Activated CD8-positive, alpha-beta T cell treated with anti-CD3 and anti-CD28 coated beads, Interleukin-2, amount 10 ng/mL, durations not matched to agents 7 days and 5 days (primary cell): ENCODE measurements around the gene FBXL3. TPM values are rescaled to one million over a fixed set of nuclear protein-coding genes. Genes with fewer than 3 reads are reported as not detected.
"Not testable (repeated sequence)": the region's sequence is repeated elsewhere in the genome, so short reads cannot be mapped to it uniquely, and the experiment has no call there.

Source experiments
- ATAC-seq: fragments of 150-1000 bp; cut with Tn5 transposase; one replicate; pipeline ENCODE4 v1.10.0; 2021; ENCODE audit warnings: moderate library complexity
- CTCF ChIA-PET: fragments of 350-600 bp; sonication (Branson Sonifier 250); formaldehyde crosslinking; loops from one replicate; lab custom pipeline; 2021; ENCODE audit warnings: antibody characterized with exemption; lab: Charles Lee
- POLR2A ChIA-PET: fragments of 350-600 bp; sonication (Branson Sonifier 250); formaldehyde crosslinking; loops from one replicate; lab custom pipeline; 2021; ENCODE audit warnings: antibody characterized with exemption; lab: Charles Lee
- DNase-seq: peaks from one replicate; pipeline ENCODE4 v3.0.0-alpha.2; 2020
- H3K27ac Mint-ChIP-seq: one replicate; pipeline ENCODE4 v1.8.0; 2021; ENCODE audit warnings: mild to moderate bottlenecking, mixed read lengths
- H3K27me3 Mint-ChIP-seq: one replicate; pipeline ENCODE4 v1.8.0; 2021; ENCODE audit warnings: low read depth, mixed read lengths
- H3K36me3 Mint-ChIP-seq: one replicate; pipeline ENCODE4 v1.8.0; 2021; ENCODE audit warnings: low read depth, mixed read lengths
- H3K4me1 Mint-ChIP-seq: one replicate; pipeline ENCODE4 v1.8.0; 2021; ENCODE audit warnings: low read depth, mixed read lengths
- H3K4me3 Mint-ChIP-seq: one replicate; pipeline ENCODE4 v1.8.0; 2021; ENCODE audit warnings: mild to moderate bottlenecking, mixed read lengths
- H3K9me3 Mint-ChIP-seq: one replicate; pipeline ENCODE4 v1.8.0; 2022; ENCODE audit warnings: mixed read lengths; ENCODE audit not compliant: insufficient read depth
- total RNA-seq, 2 experiments: library from RNA; stranded (reverse); gene quantifications; one replicate each; pipeline ENCODE4 v1.2.3, GENCODE V29; 2021

Gene FBXL3
- total RNA-seq, 2 experiments from 2014 or later = 35.6 to 38.0 TPM

GRCh38 chr13:77026255-77026860, 601 bp downstream of the FBXL3 start:
- no peaks in the 10 kb centered on the region for H3K27me3 Mint-ChIP-seq
- CTCF ChIA-PET = interaction anchor here (0.8 to 2.5 kb wide), 5 partner anchors 9 to 452 kb away, joined by 3 to 23 read pairs (median 3); partner anchors contain the start of gene CLN5
- POLR2A ChIA-PET = interaction anchor here (0.6 to 3.5 kb wide), 16 partner anchors 9 to 671 kb away, joined by 3 to 80 read pairs (median 6); partner anchors contain the start of genes CLN5, KCTD12, MYCBP2 and SLAIN1
- peak overlapping the region; percentile 96 for H3K27ac Mint-ChIP-seq
- H3K36me3 Mint-ChIP-seq = peaks cover 28% of the 10 kb centered on the region
- H3K9me3 Mint-ChIP-seq = no peaks in the 10 kb centered on the region
- H3K4me1 Mint-ChIP-seq = peaks cover 57% of the 10 kb centered on the region
- peak; percentile 77 for ATAC-seq
- H3K4me3 Mint-ChIP-seq = peak overlapping the region; percentile 94
- peak; percentile 85 for DNase-seq

GRCh38 chr13:77022341-77022740, 4.6 kb downstream of the FBXL3 start:
- Mint-ChIP-seq H3K27me3 (no peaks in the 10 kb centered on the region), H3K9me3 (no peaks in the 10 kb centered on the region), H3K4me3 (no peak overlapping the region), H3K36me3 (peaks cover 41% of the 10 kb centered on the region), H3K27ac (no peak overlapping the region), H3K4me1 (peaks cover 52% of the 10 kb centered on the region)
- DNase-seq = no peak
- POLR2A ChIA-PET = interaction anchor here (1.2 kb wide), 2 partner anchors 8 to 32 kb away, joined by 3 to 4 read pairs; no protein-coding TSS in a partner anchor
- no peak for ATAC-seq
- CTCF ChIA-PET = no interaction called here

GRCh38 chr13:77019756-77020155, 7.2 kb downstream of the FBXL3 start:
- CTCF ChIA-PET = interaction anchor here (1.1 kb wide), 2 partner anchors 12 to 15 kb away, joined by 3 read pairs; no protein-coding TSS in a partner anchor
- peaks cover 43% of the 10 kb centered on the region for H3K4me1 Mint-ChIP-seq

DNA sequence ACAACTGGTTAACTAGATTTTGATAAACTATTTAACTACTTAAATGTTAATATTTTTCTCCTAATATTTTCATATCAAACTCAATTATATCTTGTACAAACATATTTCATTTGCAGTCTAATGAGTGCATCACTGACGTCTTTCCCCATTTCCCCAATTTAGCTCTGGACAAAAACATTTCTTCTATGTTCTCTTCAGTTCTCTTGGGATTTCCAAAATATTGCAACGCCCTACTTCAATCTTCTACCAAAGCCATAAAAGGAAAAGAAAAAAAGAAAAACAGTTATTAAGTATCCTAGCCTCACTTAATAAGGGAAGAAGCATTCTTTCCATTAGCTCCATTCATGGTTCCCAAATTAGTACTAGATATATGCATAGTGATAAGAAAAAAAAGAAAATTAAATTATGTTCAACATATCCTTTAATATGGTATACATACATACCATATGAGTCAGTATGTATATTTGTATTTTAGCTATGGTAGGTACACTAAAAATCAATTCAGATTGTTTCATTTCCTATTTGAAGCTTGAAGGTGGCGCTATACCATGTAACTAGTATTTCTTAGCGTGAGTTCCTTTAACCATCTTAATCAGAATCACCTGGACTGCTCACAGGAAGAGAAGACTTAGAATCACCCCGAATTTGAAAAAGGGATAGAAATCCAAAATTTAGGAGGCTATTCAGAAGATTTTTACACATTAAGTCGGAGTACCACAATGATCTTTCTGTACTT, 9.9 kb downstream of the FBXL3 start:
- Mint-ChIP-seq H3K9me3 (no peaks in the 10 kb centered on the region), H3K36me3 (peaks cover 58% of the 10 kb centered on the region), H3K4me3 (no peak overlapping the region), H3K4me1 (peaks cover 22% of the 10 kb centered on the region), H3K27ac (no peak overlapping the region), H3K27me3 (no peaks in the 10 kb centered on the region)
- CTCF ChIA-PET = interaction anchor here (1.0 to 1.6 kb wide), 2 partner anchors 9 to 25 kb away, joined by 3 to 8 read pairs; partner anchors contain the start of gene CLN5
- DNase-seq (no peak), ATAC-seq (no peak)
- POLR2A ChIA-PET = interaction anchor here (0.7 to 2.5 kb wide), 2 partner anchors 9 to 24 kb away, joined by 5 to 13 read pairs; partner anchors contain the start of gene FBXL3

More at GRCh38 chr13:77019756-77020155, 7.2 kb downstream of the FBXL3 start:
- ATAC-seq = no peak
- H3K27me3 Mint-ChIP-seq = no peaks in the 10 kb centered on the region
- H3K27ac Mint-ChIP-seq = no peak overlapping the region
- no peaks in the 10 kb centered on the region for H3K9me3 Mint-ChIP-seq
- no peak overlapping the region for H3K4me3 Mint-ChIP-seq
- no peak for DNase-seq
- peaks cover 52% of the 10 kb centered on the region for H3K36me3 Mint-ChIP-seq
- POLR2A ChIA-PET = interaction anchor here (2.0 kb wide), 1 partner anchor 28 kb away, joined by 6 read pairs; the partner anchor contains the start of gene CLN5

GRCh38 chr13:77016251-77016812, 10.6 kb downstream of the FBXL3 start:
- CTCF ChIA-PET = interaction anchor here (0.7 kb wide), 1 partner anchor 10 kb away, joined by 3 read pairs; no protein-coding TSS in a partner anchor

GRCh38 chr13:77014906-77015685, 11.9 kb downstream of the FBXL3 start:
- ChIA-PET CTCF (interaction anchor here (1.3 to 3.0 kb wide), 3 partner anchors 10 to 18 kb away, joined by 4 to 10 read pairs (median 9); no protein-coding TSS in a partner anchor), POLR2A (interaction anchor here (0.9 kb wide), 1 partner anchor 11 kb away, joined by 4 read pairs; no protein-coding TSS in a partner anchor)
- DNase-seq (no peak), ATAC-seq (no peak)
- Mint-ChIP-seq H3K4me3 (no peak overlapping the region), H3K9me3 (no peaks in the 10 kb centered on the region), H3K27me3 (no peaks in the 10 kb centered on the region), H3K36me3 (peaks cover 62% of the 10 kb centered on the region), H3K27ac (no peak overlapping the region), H3K4me1 (peaks cover 11% of the 10 kb centered on the region)

More at GRCh38 chr13:77016251-77016812, 10.6 kb downstream of the FBXL3 start:
- ATAC-seq (no peak), DNase-seq (no peak)
- Mint-ChIP-seq H3K36me3 (peaks cover 58% of the 10 kb centered on the region), H3K27me3 (no peaks in the 10 kb centered on the region), H3K4me1 (peaks cover 15% of the 10 kb centered on the region), H3K9me3 (no peaks in the 10 kb centered on the region), H3K27ac (no peak overlapping the region), H3K4me3 (no peak overlapping the region)
- POLR2A ChIA-PET = interaction anchor here (0.7 to 2.5 kb wide), 2 partner anchors 10 to 24 kb away, joined by 5 to 13 read pairs; partner anchors contain the start of gene FBXL3

DNA sequence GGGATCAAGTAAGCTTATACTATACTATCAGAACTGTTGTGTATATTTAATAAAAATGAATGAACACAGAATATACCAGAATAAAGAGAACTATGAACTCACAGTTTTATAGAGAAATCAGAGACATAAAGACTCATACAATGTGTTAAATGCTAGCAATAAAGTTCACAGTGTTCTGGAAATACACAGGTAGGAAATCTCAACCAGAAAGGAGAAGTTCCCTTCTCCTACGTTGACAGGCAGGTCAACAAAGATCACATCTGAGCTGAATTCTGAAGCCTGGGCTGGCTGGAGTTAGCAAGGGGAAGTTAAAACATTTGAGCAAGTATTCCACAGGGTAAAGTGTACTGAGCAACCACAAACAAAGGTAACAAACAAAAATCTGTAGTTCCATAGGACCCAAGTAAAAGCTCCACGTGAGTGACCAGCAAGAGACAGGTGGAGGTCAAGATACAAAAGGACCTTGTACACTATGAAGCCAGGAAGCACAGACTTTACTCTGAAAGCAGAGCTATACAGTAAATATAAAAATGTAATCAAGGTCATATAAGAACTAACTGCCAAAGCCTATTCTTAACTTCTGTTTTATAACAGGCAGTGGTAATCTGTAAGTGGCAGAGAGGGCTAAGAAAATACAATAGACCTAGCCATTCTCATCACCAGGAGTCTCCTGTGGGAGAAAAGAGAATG, 13.0 kb downstream of the FBXL3 start:
- no peak overlapping the region for H3K4me3 Mint-ChIP-seq
- DNase-seq (no peak), ATAC-seq (no peak)
- POLR2A ChIA-PET = interaction anchor here (1.1 kb wide), 1 partner anchor 8 kb away, joined by 3 read pairs; no protein-coding TSS in a partner anchor
- H3K4me1 Mint-ChIP-seq = peaks cover 17% of the 10 kb centered on the region
- H3K27ac Mint-ChIP-seq = no peak overlapping the region
- peaks cover 68% of the 10 kb centered on the region for H3K36me3 Mint-ChIP-seq
- H3K9me3 Mint-ChIP-seq = no peaks in the 10 kb centered on the region
- H3K27me3 Mint-ChIP-seq = no peaks in the 10 kb centered on the region
- CTCF ChIA-PET = interaction anchor here (1.2 to 3.0 kb wide), 4 partner anchors 11 to 464 kb away, joined by 3 to 10 read pairs (median 6); no protein-coding TSS in a partner anchor

GRCh38 chr13:77009719-77010118, 17.2 kb downstream of the FBXL3 start:
- not testable (repeated sequence) for H3K4me3 Mint-ChIP-seq, DNase-seq, H3K9me3 Mint-ChIP-seq, H3K27ac Mint-ChIP-seq, H3K27me3 Mint-ChIP-seq, ATAC-seq
- H3K36me3 Mint-ChIP-seq = peaks cover 59% of the 10 kb centered on the region
- peaks cover 19% of the 10 kb centered on the region for H3K4me1 Mint-ChIP-seq
- ChIA-PET POLR2A (interaction anchor here (2.7 kb wide), 1 partner anchor 17 kb away, joined by 16 read pairs; the partner anchor contains the start of gene CLN5), CTCF (interaction anchor here (2.3 kb wide), 1 partner anchor 8 kb away, joined by 10 read pairs; no protein-coding TSS in a partner anchor)

DNA sequence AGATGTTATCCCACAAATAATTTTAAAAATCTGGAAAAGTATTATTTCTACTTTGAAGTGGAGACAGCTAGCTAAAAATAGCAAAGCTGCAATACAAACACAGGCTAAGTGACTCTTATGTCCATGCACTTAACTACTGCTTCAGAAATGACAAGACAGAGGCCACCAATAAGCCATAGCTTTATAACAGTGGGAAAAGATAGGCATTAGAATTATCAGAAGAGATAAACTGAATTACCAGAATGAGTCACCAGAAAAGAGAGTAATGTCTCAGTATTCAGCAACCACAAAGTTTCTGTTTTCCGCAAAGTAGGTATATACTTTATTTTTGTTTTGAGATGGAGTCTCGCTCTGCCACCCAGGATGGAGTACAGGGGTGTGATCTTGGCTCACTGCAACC, 17.9 kb downstream of the FBXL3 start:
- Mint-ChIP-seq H3K9me3 (no peaks in the 10 kb centered on the region), H3K27me3 (no peaks in the 10 kb centered on the region), H3K27ac (no peak overlapping the region), H3K4me1 (peaks cover 21% of the 10 kb centered on the region), H3K4me3 (no peak overlapping the region), H3K36me3 (peaks cover 59% of the 10 kb centered on the region)
- DNase-seq (no peak), ATAC-seq (no peak)
- ChIA-PET POLR2A (interaction anchor here (1.0 to 2.7 kb wide), 2 partner anchors 17 kb away, joined by 3 to 16 read pairs; partner anchors contain the start of gene CLN5), CTCF (no interaction called here)

DNA sequence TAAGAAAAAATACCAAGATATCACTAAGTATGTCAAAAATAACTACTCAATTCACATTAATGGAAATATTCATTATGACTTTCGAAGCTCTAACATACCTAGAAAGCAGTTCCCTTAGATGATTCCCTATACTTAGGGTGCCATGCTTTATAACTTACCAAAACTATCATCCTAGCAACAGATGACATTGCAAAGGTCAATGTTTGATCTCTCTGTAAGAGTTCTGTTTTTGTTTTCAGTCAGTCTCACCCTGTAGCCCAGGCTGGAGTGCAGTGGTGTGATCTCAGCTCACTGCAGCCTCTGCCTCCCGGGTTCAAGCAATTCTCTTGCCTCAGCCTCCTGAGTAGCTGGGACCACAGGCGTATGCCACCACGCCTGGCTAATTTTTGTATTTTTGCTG, 18.6 kb downstream of the FBXL3 start:
- H3K4me1 Mint-ChIP-seq = peaks cover 19% of the 10 kb centered on the region
- POLR2A ChIA-PET = interaction anchor here (1.0 to 2.7 kb wide), 2 partner anchors 16 to 17 kb away, joined by 3 to 16 read pairs; partner anchors contain the start of gene CLN5
- H3K27ac Mint-ChIP-seq, DNase-seq, H3K9me3 Mint-ChIP-seq, H3K27me3 Mint-ChIP-seq, ATAC-seq, H3K4me3 Mint-ChIP-seq, CTCF ChIA-PET: not testable (repeated sequence)
- H3K36me3 Mint-ChIP-seq = peaks cover 54% of the 10 kb centered on the region
